Pancreas (tissue), 10 donors: ENCODE data around the gene CHST1. TPM values are rescaled to one million over a fixed set of nuclear protein-coding genes. Genes with fewer than 3 reads are reported as not detected.

Source experiments
- ATAC-seq, 4 donors: fragments of 200-7000 bp; cut with Tn5 transposase; one replicate each; pipeline versions ENCODE4 v1.8.0 to v1.9.1; 2020; ENCODE audit warnings: mild to moderate bottlenecking in 4 of 4, moderate library complexity in 4 of 4
- DNase-seq, 6 donors: peaks; one replicate each; pipeline ENCODE4 v3.0.0-alpha.2; 2020
- FAIRE-seq: peaks from 2 replicates; lab custom pipeline; 2012; peaks lifted over from hg19 to GRCh38; lab: Jason Lieb, UNC
- H3K27ac ChIP-seq, 4 donors: fragments of 200-600 bp; sonication (generic); 1 replicate in 3 of 4; 2 replicates in 1 of 4; pipeline versions ENCODE4 v1.5.0 to v1.8.0; 2020
- H3K27me3 ChIP-seq, 4 donors: fragments of 200-600 bp; one replicate each; pipeline ENCODE4 v1.8.0; 2021
- H3K36me3 ChIP-seq, 3 donors: fragments of 200-600 bp; sonication (generic) in 1 of 3; one replicate each; pipeline versions ENCODE4 v1.5.0 to v1.8.0; 2020 to 2021
- H3K4me1 ChIP-seq, 3 donors: fragments of 200-600 bp; one replicate each; pipeline ENCODE4 v1.8.0; 2021
- H3K4me3 ChIP-seq, 4 donors: fragments of 200-600 bp; sonication (generic) in 2 of 4; one replicate each; pipeline versions ENCODE4 v1.5.0 to v1.8.0; 2020 to 2021
- H3K9me3 ChIP-seq, 4 donors: fragments of 200-600 bp; one replicate each; pipeline ENCODE4 v1.8.0; 2021
- CTCF ChIP-seq, 4 donors: fragments of 200-600 bp; sonication (generic) in 3 of 4; IDR thresholded peaks; one replicate each; pipeline versions ENCODE4 v1.5.0 to v1.8.0; 2021; ENCODE audit warnings: antibody characterized with exemption in 4 of 4
- WGBS, 2 donors: extraction: QIAGEN DNeasy Blood & Tissue Kit; methylation state at CpG; one replicate each; pipeline ENCODE4 v1.1.7; 2013; 5-methylcytosine and 5-hydroxymethylcytosine counted together
- intact Hi-C, 3 donors: fragments of 100-400 bp; cut with DNase I; formaldehyde crosslinking; loops; one replicate each; pipeline versions ENCODE4 v1.11.1 to v1.14.2; 2022
- microRNA-seq, 2 donors: library from miRNA; unstranded; fragments of <30 nt; microRNA quantifications; one replicate each; pipeline versions ENCODE4 to v1.1.0, GENCODE V29; 2019 to 2020
- polyA plus RNA-seq, 2 donors: library from polyadenylated mRNA; stranded (reverse); fragments of 200-250 nt; gene quantifications; one replicate each; pipeline ENCODE4 v1.2.3, GENCODE V29; 2013
- total RNA-seq, 6 donors: library from RNA; stranded (reverse); fragmentation: NEBNext Ultra II Directional in 4 of 6; extraction: Animal tissue kit (Norgen Biotek cat#: 25700) in 4 of 6; gene quantifications; one replicate each; pipeline versions ENCODE4 v1.2.1 to v1.2.4, GENCODE V29; 2021 to 2023
- donor health status: healthy with polysubstance abuse.
- donor health status: DM: no; HTN: no; CAD: no; lungs with moderate emphysema.
- donor health status: DM: no; HTN: no; CAD: no.
- donor health status: control.
- donor health status: control.
- donor health status: Bipolar disorder and iron deficiency.
- donor health status: DM: yes; HTN: yes; CAD: no.
- donor health status: DM: no; HTN: no; CAD: no.
- donor health status: DM: no; HTN: no; CAD: no.
- donor health status: DM: yes; HTN: yes; CAD: no.

The CHST1 gene
- total and polyA plus RNA-seq, 8 donors: 0.23 to 4.8 (median 0.65) TPM

- Histone ChIP-seq H3K4me3 (no peak overlapping the region), H3K27ac (no peak overlapping the region), H3K36me3 (no peaks in the 10 kb centered on the region), H3K4me1 (no peaks in the 10 kb centered on the region), H3K9me3 (no peaks in the 10 kb centered on the region), H3K27me3 (no peaks in the 10 kb centered on the region)
- WGBS, 2 donors: 23 to 26% methylated on average over 10 of the region's 10 CpGs
- TF ChIP-seq CTCF (IDR thresholded peaks at IDR 0.05): no peak
- DNase-seq (no peak), ATAC-seq (no peak), FAIRE-seq (no peak)
- intact Hi-C loops: no loop called here
Measured at GRCh38 chr11:45606514-45607281, 58.7 kb downstream of the CHST1 start.

- TF ChIP-seq CTCF (IDR thresholded peaks at IDR 0.05): no peak
- intact Hi-C loops: no loop called here
- H3K27ac ChIP-seq: no peak overlapping the region
- FAIRE-seq: no peak
- no peaks in the 10 kb centered on the region for H3K27me3 ChIP-seq
- WGBS, 2 donors: 38 to 46% methylated on average over 1 of the region's 1 CpG
- H3K9me3 ChIP-seq: no peaks in the 10 kb centered on the region
- H3K4me1 ChIP-seq: no peaks in the 10 kb centered on the region
- no peak overlapping the region for H3K4me3 ChIP-seq
- H3K36me3 ChIP-seq: no peaks in the 10 kb centered on the region
- no peak for ATAC-seq
- DNase-seq: no peak
Measured at GRCh38 chr11:45605051-45605450, 60.4 kb downstream of the CHST1 start.

GRCh38 chr11:45603946-45604682, 61.3 kb downstream of the CHST1 start:
- DNase-seq: no peak
- no peaks in the 10 kb centered on the region for H3K27me3 ChIP-seq
- no peak for TF ChIP-seq CTCF (IDR thresholded peaks at IDR 0.05)
- H3K4me3 ChIP-seq: no peak overlapping the region
- intact Hi-C loops: loop anchor here in 1 of 3 donors (5.0 kb wide), 1 partner anchor 142 kb away; no protein-coding TSS in a partner anchor
- H3K4me1 ChIP-seq: no peaks in the 10 kb centered on the region
- H3K27ac ChIP-seq: no peak overlapping the region
- WGBS, 2 donors: 42 to 48% methylated on average over 11 of the region's 11 CpGs
- H3K9me3 ChIP-seq: no peaks in the 10 kb centered on the region
- H3K36me3 ChIP-seq: no peaks in the 10 kb centered on the region
- ATAC-seq: no peak
- no peak for FAIRE-seq

GRCh38 chr11:45599161-45599943, 66.1 kb downstream of the CHST1 start:
- ATAC-seq (no peak), DNase-seq (no peak), FAIRE-seq (no peak)
- WGBS, 2 donors: 68 to 74% methylated on average over 11 of the region's 11 CpGs
- intact Hi-C loops: no loop called here
- no peak overlapping the region for H3K4me3 ChIP-seq
- H3K9me3 ChIP-seq: no peaks in the 10 kb centered on the region
- H3K27ac ChIP-seq: no peak overlapping the region
- no peak for TF ChIP-seq CTCF (IDR thresholded peaks at IDR 0.05)
- no peaks in the 10 kb centered on the region for H3K36me3 ChIP-seq
- H3K4me1 ChIP-seq: no peaks in the 10 kb centered on the region
- no peaks in the 10 kb centered on the region for H3K27me3 ChIP-seq

Small RNA genes lying within 50 kb of the gene (microRNA-seq; reads per million reads assigned to microRNA genes)
- 0 reads per million in 2 donors for gene MIR7154

Other genes starting within 250 kb of the CHST1 start
- gene SLC35C1, start 139.5 kb upstream of the CHST1 start, total RNA-seq: 10 to 100 TPM in 2 of 6 donors, 1 to 10 TPM in 4; 5.4 to 14.2 (median 7.9) TPM
- 1 to 10 TPM; 6.3 to 7.6 TPM for gene SLC35C1, start 139.5 kb upstream of the CHST1 start, polyA plus RNA-seq
- gene CRY2, start 181.9 kb upstream of the CHST1 start, total RNA-seq: 10 to 100 TPM; 15.3 to 29.4 (median 20.7) TPM
- gene CRY2, start 181.9 kb upstream of the CHST1 start, polyA plus RNA-seq: 10 to 100 TPM; 16.0 to 28.5 TPM
- 10 to 100 TPM; 21.3 to 49.7 (median 40.6) TPM for gene MAPK8IP1, start 220.0 kb upstream of the CHST1 start, total RNA-seq
- gene MAPK8IP1, start 220.0 kb upstream of the CHST1 start, polyA plus RNA-seq: 10 to 100 TPM; 22.5 to 31.6 TPM
- gene FREY1, start 241.6 kb upstream of the CHST1 start, total RNA-seq: under 1 TPM in 5 of 6 donors, not detected in 1; 0.28 to 0.66 (median 0.40) TPM
- 1 to 10 TPM in 1 of 2 donors, under 1 TPM in 1; 0.12 to 1.3 TPM for gene FREY1, start 241.6 kb upstream of the CHST1 start, polyA plus RNA-seq